ENCODE measurements around the gene SUPT6H.

SUPT6H gene

GRCh38 chr17:28685366-28685765 is 23.4 kb downstream of the SUPT6H start:
- TF ChIP-seq MYC (IDR thresholded peaks at IDR 0.05; ENCODE audit: low read depth, low read length) (no peak), CTCF (IDR thresholded peaks at IDR 0.05; ENCODE audit: low read depth, low read length) (no peak), POLR2A (IDR thresholded peaks at IDR 0.05; ENCODE audit: extremely low read depth, insufficient read length) (no peak), MAX (IDR thresholded peaks at IDR 0.05; ENCODE audit: low read depth, low read length) (no peak)
- DNase-seq (ENCODE audit: low read depth): no peak

GRCh38 chr17:28686296-28686695 is 24.3 kb downstream of the SUPT6H start:
- TF ChIP-seq MAX (IDR thresholded peaks at IDR 0.05; ENCODE audit: low read depth, low read length): no peak
- TF ChIP-seq MYC (IDR thresholded peaks at IDR 0.05; ENCODE audit: low read depth, low read length): no peak
- no peak for TF ChIP-seq CTCF (IDR thresholded peaks at IDR 0.05; ENCODE audit: low read depth, low read length)
- TF ChIP-seq POLR2A (IDR thresholded peaks at IDR 0.05; ENCODE audit: extremely low read depth, insufficient read length): no peak
- H3K4me3 ChIP-seq (ENCODE audit: low read depth, low read length): no peak overlapping the region
- DNase-seq (ENCODE audit: low read depth): no peak

More at GRCh38 chr17:28685366-28685765, 23.4 kb downstream of the SUPT6H start:
- H3K4me3 ChIP-seq (ENCODE audit: low read depth, low read length): no peak overlapping the region

- TF ChIP-seq MAX (IDR thresholded peaks at IDR 0.05; ENCODE audit: low read depth, low read length): no peak
- TF ChIP-seq POLR2A (IDR thresholded peaks at IDR 0.05; ENCODE audit: extremely low read depth, insufficient read length): no peak
- no peak for TF ChIP-seq CTCF (IDR thresholded peaks at IDR 0.05; ENCODE audit: low read depth, low read length)
- no peak for TF ChIP-seq MYC (IDR thresholded peaks at IDR 0.05; ENCODE audit: low read depth, low read length)
- no peak overlapping the region for H3K4me3 ChIP-seq (ENCODE audit: low read depth, low read length)
- no peak for DNase-seq (ENCODE audit: low read depth)
Measured at GRCh38 chr17:28688481-28688880, 26.5 kb downstream of the SUPT6H start.

GRCh38 chr17:28689011-28689410 is 27.0 kb downstream of the SUPT6H start:
- H3K4me3 ChIP-seq (ENCODE audit: low read depth, low read length): no peak overlapping the region
- DNase-seq (ENCODE audit: low read depth): no peak
- TF ChIP-seq MAX (IDR thresholded peaks at IDR 0.05; ENCODE audit: low read depth, low read length) (no peak), MYC (IDR thresholded peaks at IDR 0.05; ENCODE audit: low read depth, low read length) (no peak), CTCF (IDR thresholded peaks at IDR 0.05; ENCODE audit: low read depth, low read length) (no peak), POLR2A (IDR thresholded peaks at IDR 0.05; ENCODE audit: extremely low read depth, insufficient read length) (no peak)

GRCh38 chr17:28693869-28694268 is 31.9 kb downstream of the SUPT6H start:
- no peak for DNase-seq (ENCODE audit: low read depth)
- TF ChIP-seq CTCF (IDR thresholded peaks at IDR 0.05; ENCODE audit: low read depth, low read length): no peak
- no peak for TF ChIP-seq MAX (IDR thresholded peaks at IDR 0.05; ENCODE audit: low read depth, low read length)
- no peak for TF ChIP-seq POLR2A (IDR thresholded peaks at IDR 0.05; ENCODE audit: extremely low read depth, insufficient read length)
- TF ChIP-seq MYC (IDR thresholded peaks at IDR 0.05; ENCODE audit: low read depth, low read length): no peak
- no peak overlapping the region for H3K4me3 ChIP-seq (ENCODE audit: low read depth, low read length)
